ENCODE measurements around the gene PRKN. TPM values are rescaled to one million over a fixed set of nuclear protein-coding genes. Genes with fewer than 3 reads are reported as not detected.

PRKN gene
- total RNA-seq, 3 donors from 2014 or later, result 5.2 to 10.2 (median 8.1) TPM

DNA sequence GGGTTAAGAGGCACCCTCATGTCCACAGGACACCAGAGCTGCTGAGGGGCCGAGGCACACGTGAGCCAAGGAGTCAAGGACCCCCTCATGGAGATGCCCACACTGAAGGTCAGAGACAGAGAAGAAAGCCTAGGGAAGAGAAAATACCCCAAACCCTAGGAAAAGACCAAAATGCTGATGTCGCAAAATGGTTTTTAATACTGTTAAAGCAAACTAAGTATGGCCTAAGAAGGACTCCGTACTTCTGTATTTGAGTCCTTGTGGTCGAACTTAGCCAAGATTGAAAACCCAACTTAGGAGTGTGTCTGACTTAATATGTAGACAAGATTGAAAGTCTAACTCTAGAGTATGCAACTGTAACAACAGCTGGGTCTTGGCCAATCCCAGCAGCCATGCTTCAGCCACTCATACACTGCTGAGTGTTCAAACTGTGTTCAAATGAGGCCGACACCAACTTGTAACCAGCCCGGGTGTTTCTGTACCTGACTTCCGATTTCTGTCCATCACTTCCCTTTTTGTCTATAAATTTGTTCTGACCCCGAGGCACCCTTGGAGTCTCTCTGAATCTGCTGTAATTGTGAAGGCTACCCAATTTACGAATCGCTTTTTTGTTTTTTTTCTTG lies 1361.2 kb downstream of the PRKN start:
- ATAC-seq (no peak), DNase-seq (no peak)
- Histone ChIP-seq H3K36me3 (ENCODE audit: low read depth) (no peaks in the 10 kb centered on the region), H3K4me3 (no peak overlapping the region), H3K4me1 (ENCODE audit: low read depth) (peaks cover 4% of the 10 kb centered on the region), H3K9me3 (peaks cover 9% of the 10 kb centered on the region)
- intact Hi-C loops (cut with DNase I, micrococcal nuclease), result loop anchor here in 1 of 2 donors (5.0 kb wide), 1 partner anchor 634 kb away; no protein-coding TSS in a partner anchor
- TF ChIP-seq CTCF (IDR thresholded peaks at IDR 0.05), result no peak

DNA sequence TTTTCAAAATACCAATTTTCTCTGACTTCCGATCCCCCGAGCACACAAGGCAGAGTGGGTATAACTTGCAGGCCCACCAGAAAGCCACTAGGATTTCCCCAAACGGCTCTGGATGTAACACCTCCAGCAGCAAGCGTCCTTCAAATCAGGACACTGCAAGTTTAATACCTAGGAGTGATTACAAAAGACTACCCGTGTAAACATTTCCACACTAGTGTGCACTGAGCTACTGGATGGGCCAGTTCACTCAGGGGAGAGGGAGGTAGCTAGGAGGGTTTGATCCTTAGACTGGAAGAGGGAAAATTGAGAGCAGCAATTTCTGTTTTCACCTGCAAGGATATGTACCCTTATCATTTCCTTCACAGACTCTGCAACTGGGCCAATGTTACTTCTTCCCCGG lies 1361.9 kb downstream of the PRKN start:
- peaks cover 4% of the 10 kb centered on the region for H3K4me1 ChIP-seq (ENCODE audit: low read depth)
- H3K4me3 ChIP-seq, result no peak overlapping the region
- H3K9me3 ChIP-seq, result peaks cover 9% of the 10 kb centered on the region
- no peak for TF ChIP-seq CTCF (IDR thresholded peaks at IDR 0.05)
- no peak for DNase-seq
- no peaks in the 10 kb centered on the region for H3K36me3 ChIP-seq (ENCODE audit: low read depth)
- no peak for ATAC-seq
- intact Hi-C loops (cut with DNase I, micrococcal nuclease), result loop anchor here in 1 of 2 donors (5.0 kb wide), 1 partner anchor 633 kb away; no protein-coding TSS in a partner anchor

GRCh38 chr6:161363286-161363685 lies 1364.3 kb downstream of the PRKN start:
- Histone ChIP-seq H3K9me3 (peaks cover 9% of the 10 kb centered on the region), H3K4me3 (no peak overlapping the region), H3K4me1 (ENCODE audit: low read depth) (peaks cover 4% of the 10 kb centered on the region), H3K36me3 (ENCODE audit: low read depth) (no peaks in the 10 kb centered on the region)
- ATAC-seq (no peak), DNase-seq (no peak)
- no peak for TF ChIP-seq CTCF (IDR thresholded peaks at IDR 0.05)
- intact Hi-C loops (cut with DNase I, micrococcal nuclease), result no loop called here

DNA sequence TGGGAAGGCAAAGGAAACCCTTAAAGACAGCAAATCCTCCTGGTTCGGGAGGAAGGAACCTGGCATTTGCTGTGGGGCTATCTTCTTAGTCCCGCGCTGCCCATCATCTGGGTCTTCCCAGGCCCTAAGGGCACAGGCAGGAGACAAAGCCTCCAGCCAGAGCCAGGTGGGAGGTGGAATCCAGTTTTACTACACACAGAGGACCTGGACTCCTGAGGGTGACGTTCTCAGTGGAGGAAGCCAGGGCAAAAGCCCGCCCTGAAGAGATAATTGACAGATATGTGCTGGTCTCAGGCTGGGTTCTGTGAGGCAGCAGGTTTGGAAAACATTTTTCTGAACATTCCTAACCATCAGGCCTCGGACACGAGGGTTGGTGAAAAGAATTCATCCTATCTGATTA lies 1365.3 kb downstream of the PRKN start:
- Histone ChIP-seq H3K4me1 (ENCODE audit: low read depth) (no peaks in the 10 kb centered on the region), H3K36me3 (ENCODE audit: low read depth) (no peaks in the 10 kb centered on the region), H3K9me3 (peaks cover 9% of the 10 kb centered on the region), H3K4me3 (no peak overlapping the region)
- DNase-seq (no peak), ATAC-seq (no peak)
- no peak for TF ChIP-seq CTCF (IDR thresholded peaks at IDR 0.05)
- intact Hi-C loops (cut with DNase I, micrococcal nuclease), result no loop called here

- Histone ChIP-seq H3K36me3 (ENCODE audit: low read depth) (no peaks in the 10 kb centered on the region), H3K9me3 (peaks cover 9% of the 10 kb centered on the region), H3K4me3 (no peak overlapping the region), H3K4me1 (ENCODE audit: low read depth) (no peaks in the 10 kb centered on the region)
- no peak for TF ChIP-seq CTCF (IDR thresholded peaks at IDR 0.05)
- no peak for ATAC-seq
- no peak for DNase-seq
- intact Hi-C loops (cut with DNase I, micrococcal nuclease), result no loop called here
These were observed 1366.0 kb downstream of the PRKN start for GRCh38 chr6:161361529-161361928.

DNA sequence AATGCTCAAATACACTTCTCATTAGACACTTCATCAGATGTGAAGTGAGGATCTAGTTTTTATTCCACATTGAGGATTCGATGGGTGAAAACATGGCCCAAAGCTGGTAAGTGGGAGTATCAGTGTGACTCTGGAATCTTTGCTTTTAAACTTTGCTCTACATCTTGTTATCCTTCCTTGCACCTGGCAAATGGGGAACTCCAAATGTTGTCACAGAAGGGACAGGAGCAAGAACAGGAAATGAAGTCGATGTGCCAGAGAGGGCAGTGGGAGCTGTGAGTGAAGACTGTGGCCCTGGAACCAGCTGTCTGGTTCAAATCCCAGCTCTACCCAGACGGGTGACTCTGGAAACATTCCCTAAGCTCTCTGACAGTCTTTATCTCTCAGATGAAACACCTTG lies 1367.0 kb downstream of the PRKN start:
- Histone ChIP-seq H3K36me3 (ENCODE audit: low read depth) (no peaks in the 10 kb centered on the region), H3K4me3 (no peak overlapping the region), H3K9me3 (peaks cover 9% of the 10 kb centered on the region), H3K4me1 (ENCODE audit: low read depth) (no peaks in the 10 kb centered on the region)
- no peak for DNase-seq
- no peak for TF ChIP-seq CTCF (IDR thresholded peaks at IDR 0.05)
- intact Hi-C loops (cut with DNase I, micrococcal nuclease), result no loop called here
- no peak for ATAC-seq
